Suprapubic skin (tissue), 4 donors: ENCODE measurements around the gene CCM2L. TPM values are rescaled to one million over a fixed set of nuclear protein-coding genes. Genes with fewer than 3 reads are reported as not detected.

Source experiments
- DNase-seq, 2 donors: peaks; one replicate each; pipeline ENCODE4 v3.0.0-alpha.2; 2019; ENCODE audit warnings: low spot score in 2 of 2
- H3K27ac ChIP-seq: fragments of 200-600 bp; sonication (generic); one replicate; pipeline ENCODE4 v1.5.1; 2019
- H3K27me3 ChIP-seq: fragments of 200-600 bp; sonication (generic); one replicate; pipeline ENCODE4 v1.5.1; 2019
- H3K36me3 ChIP-seq: fragments of 200-600 bp; sonication (generic); one replicate; pipeline ENCODE4 v1.5.1; 2019
- H3K4me1 ChIP-seq: fragments of 200-600 bp; sonication (generic); one replicate; pipeline ENCODE4 v1.5.1; 2019
- H3K4me3 ChIP-seq: fragments of 200-600 bp; sonication (generic); one replicate; pipeline ENCODE4 v1.5.1; 2019; ENCODE audit warnings: mild to moderate bottlenecking
- H3K9me3 ChIP-seq: fragments of 200-600 bp; sonication (generic); one replicate; pipeline ENCODE4 v1.5.1; 2019
- CTCF ChIP-seq, 2 donors: fragments of 200-600 bp in 1 of 2; fragments of 450-650 bp in 1 of 2; sonication (generic) in 1 of 2; IDR thresholded peaks; one replicate each; pipeline ENCODE4 v1.5.1; 2016 to 2019; ENCODE audit warnings: antibody characterized with exemption in 2 of 2, mild to moderate bottlenecking in 1 of 2, moderate library complexity in 1 of 2
- EP300 ChIP-seq: sonication (generic); formaldehyde crosslinking; IDR thresholded peaks from one replicate; pipeline ENCODE4 v1.6.1; 2017; ENCODE audit warnings: antibody characterized with exemption
- POLR2A ChIP-seq, 2 donors: fragments of 450-650 bp; IDR thresholded peaks; one replicate each; pipeline ENCODE4 v1.6.1; 2017; ENCODE audit warnings: antibody characterized with exemption in 2 of 2, mild to moderate bottlenecking in 2 of 2, moderate library complexity in 2 of 2
- POLR2AphosphoS5 ChIP-seq, 3 donors: sonication (generic); formaldehyde crosslinking; IDR thresholded peaks; one replicate each; pipeline ENCODE4 v1.6.1; 2017; ENCODE audit warnings: antibody characterized with exemption in 3 of 3
- WGBS: methylation state at CpG from one replicate; pipeline ENCODE4 v1.1.5; 2018; 5-methylcytosine and 5-hydroxymethylcytosine counted together
- total RNA-seq, 4 donors: library from RNA; depleted of rRNA; stranded (reverse); fragments of >200 nt; gene quantifications; one replicate each; pipeline ENCODE4 v1.1.0, GENCODE V29; 2016

CCM2L gene
- total RNA-seq, 4 donors from 2014 or later: 0.62 to 3.4 (median 1.4) TPM

- Histone ChIP-seq H3K27me3 (peaks cover 32% of the 10 kb centered on the region), H3K9me3 (no peaks in the 10 kb centered on the region), H3K4me1 (peaks cover 7% of the 10 kb centered on the region), H3K36me3 (no peaks in the 10 kb centered on the region), H3K27ac (no peak overlapping the region), H3K4me3 (no peak overlapping the region)
- 44% methylated on average over 9 of the region's 9 CpGs for WGBS
- DNase-seq: no peak
- TF ChIP-seq EP300 (no peak), CTCF (IDR thresholded peaks at IDR 0.05) (no peak), POLR2A (IDR thresholded peaks at IDR 0.05) (no peak), POLR2AphosphoS5 (IDR thresholded peaks at IDR 0.05) (no peak)
Observed at GRCh38 chr20:32034581-32035425, 24.6 kb downstream of the CCM2L start.

- DNase-seq: no peak
- H3K36me3 ChIP-seq: no peaks in the 10 kb centered on the region
- no peaks in the 10 kb centered on the region for H3K9me3 ChIP-seq
- TF ChIP-seq POLR2A (IDR thresholded peaks at IDR 0.05) (no peak), CTCF (IDR thresholded peaks at IDR 0.05) (no peak), POLR2AphosphoS5 (IDR thresholded peaks at IDR 0.05) (no peak), EP300 (no peak)
- H3K4me1 ChIP-seq: peaks cover 7% of the 10 kb centered on the region
- no peak overlapping the region for H3K4me3 ChIP-seq
- peaks cover 32% of the 10 kb centered on the region for H3K27me3 ChIP-seq
- H3K27ac ChIP-seq: no peak overlapping the region
- WGBS: 79% methylated on average over 8 of the region's 8 CpGs
Observed at GRCh38 chr20:32035426-32035779, 25.2 kb downstream of the CCM2L start.

- H3K4me3 ChIP-seq: no peak overlapping the region
- 57% methylated on average over 4 of the region's 4 CpGs for WGBS
- H3K27me3 ChIP-seq: peaks cover 32% of the 10 kb centered on the region
- H3K9me3 ChIP-seq: no peaks in the 10 kb centered on the region
- H3K36me3 ChIP-seq: no peaks in the 10 kb centered on the region
- TF ChIP-seq POLR2AphosphoS5 (IDR thresholded peaks at IDR 0.05): no peak
- TF ChIP-seq POLR2A (IDR thresholded peaks at IDR 0.05): no peak
- TF ChIP-seq EP300: no peak
- no peak overlapping the region for H3K27ac ChIP-seq
- H3K4me1 ChIP-seq: peaks cover 5% of the 10 kb centered on the region
- no peak for DNase-seq
Observed at GRCh38 chr20:32036252-32036651, 26.0 kb downstream of the CCM2L start.

DNA sequence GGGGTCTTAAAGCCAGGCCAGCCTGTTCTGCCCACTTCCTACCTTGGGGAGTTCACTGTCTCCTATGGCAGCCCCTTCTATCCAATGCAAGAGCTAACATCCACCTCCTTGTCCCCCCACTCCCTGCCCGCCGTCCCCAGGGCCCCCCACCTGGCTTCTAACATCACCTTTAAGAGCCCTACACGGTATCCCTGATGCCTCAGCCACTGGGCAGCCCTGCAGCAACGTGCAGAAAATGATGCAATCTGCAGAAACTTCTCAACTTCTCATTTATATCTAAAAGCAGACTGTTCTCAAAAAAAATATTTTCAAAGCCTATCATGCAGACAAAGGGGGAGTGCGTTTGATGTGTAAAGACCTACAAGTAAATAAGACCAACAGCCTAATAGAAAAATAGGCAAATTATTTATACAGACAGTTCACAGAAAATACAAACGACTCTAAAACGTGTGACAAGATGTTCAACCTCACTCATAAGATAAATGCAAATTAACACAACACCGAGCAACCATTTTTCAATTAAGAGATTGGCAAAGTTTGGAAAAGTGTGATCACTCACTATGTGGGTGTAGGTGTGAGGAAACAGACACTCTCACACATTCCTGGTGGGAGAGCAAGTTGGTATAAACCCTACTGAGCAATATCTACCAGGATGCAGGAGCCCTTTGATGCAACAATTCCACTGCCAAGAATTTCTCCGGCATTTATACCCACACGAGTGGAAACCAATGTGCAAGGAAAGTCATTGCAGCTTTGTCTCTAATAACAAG lies 26.7 kb downstream of the CCM2L start:
- no peak overlapping the region for H3K4me3 ChIP-seq
- DNase-seq: no peak
- no peak for TF ChIP-seq POLR2AphosphoS5 (IDR thresholded peaks at IDR 0.05)
- no peak for TF ChIP-seq CTCF (IDR thresholded peaks at IDR 0.05)
- no peak for TF ChIP-seq POLR2A (IDR thresholded peaks at IDR 0.05)
- TF ChIP-seq EP300: no peak
- no peak overlapping the region for H3K27ac ChIP-seq
- peaks cover 32% of the 10 kb centered on the region for H3K27me3 ChIP-seq
- WGBS: 63% methylated on average over 10 of the region's 10 CpGs
- H3K9me3 ChIP-seq: no peaks in the 10 kb centered on the region
- peaks cover 3% of the 10 kb centered on the region for H3K4me1 ChIP-seq
- H3K36me3 ChIP-seq: no peaks in the 10 kb centered on the region

DNA sequence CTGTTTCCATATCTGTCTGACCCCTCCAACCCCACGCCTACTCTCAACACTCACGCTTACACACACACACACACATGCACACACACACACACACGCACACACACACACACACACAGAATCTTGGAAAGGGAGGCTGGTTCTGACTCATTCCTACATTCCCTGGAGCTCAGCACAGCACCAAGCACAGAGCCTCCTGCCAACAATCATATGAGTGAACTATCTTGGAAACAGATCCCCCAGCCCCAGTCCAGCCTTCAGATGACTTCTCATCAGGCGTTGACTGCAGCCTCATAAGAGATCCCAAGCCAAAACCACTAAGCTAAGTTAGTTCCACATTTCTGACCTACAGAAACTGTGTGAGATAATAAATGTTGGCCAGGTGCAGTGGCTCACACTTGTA lies 27.7 kb downstream of the CCM2L start:
- no peak for DNase-seq
- Histone ChIP-seq H3K27ac (no peak overlapping the region), H3K4me3 (no peak overlapping the region), H3K27me3 (peaks cover 32% of the 10 kb centered on the region), H3K36me3 (no peaks in the 10 kb centered on the region), H3K4me1 (peaks cover 3% of the 10 kb centered on the region), H3K9me3 (no peaks in the 10 kb centered on the region)
- WGBS: 73% methylated on average over 4 of the region's 4 CpGs
- TF ChIP-seq POLR2A (IDR thresholded peaks at IDR 0.05): no peak
- TF ChIP-seq POLR2AphosphoS5 (IDR thresholded peaks at IDR 0.05): no peak
- TF ChIP-seq CTCF (IDR thresholded peaks at IDR 0.05): no peak
- TF ChIP-seq EP300: no peak
